Brain microvascular endothelial cell (primary cell): ENCODE results near the gene ERLIN1.

Experiments
- DNase-seq: peaks from one replicate; pipeline ENCODE4 v3.0.0-alpha.2; 2020
- H3K27ac ChIP-seq: fragments of 250-450 bp; sonication (Bioruptor Pico); 2 replicates; pipeline ENCODE4 v1.5.1; 2020; ENCODE audit warnings: mild to moderate bottlenecking, moderate library complexity
- H3K27me3 ChIP-seq: fragments of 250-450 bp; sonication (Bioruptor Pico); replicated peaks from 2 replicates; pipeline ENCODE4 v1.5.1; 2020; ENCODE audit warnings: mild to moderate bottlenecking
- H3K36me3 ChIP-seq: fragments of 250-450 bp; sonication (Bioruptor Pico); replicated peaks from 2 replicates; pipeline ENCODE4 v1.5.1; 2020; ENCODE audit warnings: mild to moderate bottlenecking
- H3K4me3 ChIP-seq: 2 replicates; pipeline ENCODE4 v1.5.1; 2011; ENCODE audit warnings: low read depth, mild to moderate bottlenecking, control low read depth, low read length, moderate library complexity
- CTCF ChIP-seq: IDR thresholded peaks from 2 replicates; pipeline ENCODE4 v1.5.1; 2011; ENCODE audit warnings: low read depth, mild to moderate bottlenecking, moderate library complexity, low read length, control low read depth, inconsistent platforms; ENCODE audit errors: missing control alignments
- in situ Hi-C: cut with HindIII; loops from 2 replicates; pipeline ENCODE4 v1.10.0; 2017; ENCODE audit warnings: low sequenced_read_pairs, low pct_ligation_motif_present

Gene ERLIN1

GRCh38 chr10:100185364-100186252, at the start of gene ERLIN1:
Gene ERLIN1, minus strand, starts transcription at chr10:100186029. Its CDS starts 403 bp downstream, at chr10:100185626.
- no peaks in the 10 kb centered on the region for H3K27me3 ChIP-seq
- H3K27ac ChIP-seq = peak within 1 kb of the TSS; percentile 55
- peak within 1 kb of the TSS; percentile 88 for H3K4me3 ChIP-seq
- in situ Hi-C loops = no loop called here
- peak; percentile 33 for TF ChIP-seq CTCF
- H3K36me3 ChIP-seq = peaks cover 3% of the 10 kb centered on the region
- peak; percentile 80 for DNase-seq

DNA sequence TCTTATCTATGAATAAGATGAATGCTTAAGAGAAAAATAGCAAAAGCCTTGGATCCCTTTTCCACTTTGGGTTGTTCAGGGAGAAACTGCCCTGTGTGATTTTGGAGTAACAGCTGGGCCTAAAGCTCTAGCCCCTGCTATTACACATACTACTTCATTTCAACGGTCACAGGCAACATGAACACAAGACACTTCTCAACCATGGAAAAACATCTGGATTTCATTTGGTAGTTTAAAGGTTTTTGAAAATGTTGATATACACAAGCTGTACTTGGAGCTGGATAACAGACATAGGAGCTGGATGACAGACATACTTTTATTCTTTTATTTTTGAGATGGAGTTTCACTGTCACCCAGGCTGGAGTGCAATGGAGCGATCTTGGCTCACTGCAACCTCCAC, 46.3 kb upstream of the ERLIN1 start:
- Histone ChIP-seq H3K27ac (no peak overlapping the region), H3K36me3 (peaks cover 8% of the 10 kb centered on the region), H3K4me3 (no peak overlapping the region), H3K27me3 (no peaks in the 10 kb centered on the region)
- in situ Hi-C loops = no loop called here
- TF ChIP-seq CTCF = no peak
- no peak for DNase-seq

GRCh38 chr10:100229819-100230422, 44.1 kb upstream of the ERLIN1 start:
- TF ChIP-seq CTCF = no peak
- DNase-seq = no peak
- peaks cover 6% of the 10 kb centered on the region for H3K36me3 ChIP-seq
- in situ Hi-C loops = no loop called here
- H3K27me3 ChIP-seq = no peaks in the 10 kb centered on the region
- peak overlapping the region; percentile 99 for H3K4me3 ChIP-seq
- H3K27ac ChIP-seq = peak overlapping the region; percentile 42

DNA sequence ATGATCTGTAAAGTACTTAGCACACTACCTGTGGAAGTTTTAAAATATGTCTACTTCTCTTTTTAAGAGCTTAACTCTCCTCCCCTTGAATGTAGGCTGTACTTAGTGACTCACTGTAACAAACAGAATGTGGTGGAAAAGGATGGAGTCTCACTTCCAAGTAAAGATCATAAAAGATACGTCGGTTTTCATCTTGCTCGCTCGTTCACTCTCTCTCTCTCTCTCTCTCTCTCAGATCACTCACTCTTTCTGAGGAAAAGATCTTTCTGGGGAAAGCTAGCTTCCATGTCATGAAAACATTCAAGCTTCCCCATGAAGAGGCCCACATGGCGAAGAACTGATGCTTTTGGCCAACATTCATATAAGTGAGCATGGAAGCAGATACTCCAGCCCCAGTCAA, 38.0 kb upstream of the ERLIN1 start:
- Histone ChIP-seq H3K4me3 (no peak overlapping the region), H3K36me3 (peaks cover 24% of the 10 kb centered on the region), H3K27ac (no peak overlapping the region), H3K27me3 (no peaks in the 10 kb centered on the region)
- DNase-seq = no peak
- in situ Hi-C loops = no loop called here
- no peak for TF ChIP-seq CTCF

DNA sequence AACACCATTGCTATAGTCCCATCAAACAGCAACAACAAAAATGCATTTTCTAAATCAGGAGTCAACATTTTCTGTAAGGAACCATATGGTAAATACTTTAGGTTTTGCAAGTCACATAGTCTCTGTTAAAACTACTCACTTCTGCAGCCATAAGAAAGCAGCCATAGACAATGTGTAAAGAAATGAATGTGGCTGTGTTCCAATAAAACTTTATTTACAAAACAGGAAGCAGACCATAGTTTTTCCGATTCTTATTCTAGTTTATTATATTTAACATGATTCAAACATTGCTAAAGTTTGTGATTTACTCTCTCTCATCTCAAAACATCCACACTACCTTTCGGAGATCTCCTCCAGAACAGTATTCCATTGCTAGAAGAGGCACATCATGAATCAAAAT, 36.7 kb upstream of the ERLIN1 start:
- in situ Hi-C loops = no loop called here
- no peak for DNase-seq
- no peak overlapping the region for H3K4me3 ChIP-seq
- H3K36me3 ChIP-seq = peaks cover 35% of the 10 kb centered on the region
- no peak for TF ChIP-seq CTCF
- no peaks in the 10 kb centered on the region for H3K27me3 ChIP-seq
- no peak overlapping the region for H3K27ac ChIP-seq
